Fibroblast of lung (primary cell): ENCODE results near the gene OR51A7. TPM values are rescaled to one million over a fixed set of nuclear protein-coding genes. Genes with fewer than 3 reads are reported as not detected.

Experiments
- DNase-seq, 2 donors: peaks; one replicate each; pipeline versions ENCODE4 v3.0.0 to v3.0.0-alpha.2; 2010; ENCODE audit warnings: low read depth in 2 of 2
- H2AFZ ChIP-seq: 2 replicates; pipeline ENCODE4 v1.5.1; 2012; ENCODE audit warnings: low read length, control low read depth, inconsistent platforms
- H3K27ac ChIP-seq: 2 replicates; pipeline ENCODE4 v1.5.1; 2011; ENCODE audit warnings: low read length, control low read depth; ENCODE audit not compliant: insufficient read depth
- H3K27me3 ChIP-seq: 2 replicates; pipeline ENCODE4 v1.5.1; 2011; ENCODE audit warnings: mild to moderate bottlenecking, low read length; ENCODE audit not compliant: control insufficient read depth, insufficient read depth
- H3K36me3 ChIP-seq: 2 replicates; pipeline ENCODE4 v1.5.1; 2011; ENCODE audit warnings: low read length; ENCODE audit not compliant: control insufficient read depth, insufficient read depth
- H3K4me1 ChIP-seq: 2 replicates; pipeline ENCODE4 v1.5.1; 2011; ENCODE audit warnings: low read length; ENCODE audit not compliant: control insufficient read depth, insufficient read depth; ENCODE audit errors: extremely low read depth
- H3K4me2 ChIP-seq: 2 replicates; pipeline ENCODE4 v1.5.1; 2011; ENCODE audit warnings: low read length, control low read depth; ENCODE audit not compliant: insufficient read depth; ENCODE audit errors: extremely low read depth
- H3K4me3 ChIP-seq, 4 experiments: fragments of 200-600 bp in 1 of 4; sonication (generic) in 1 of 4; replicated peaks in 1 of 4; 2 replicates each; pipeline ENCODE4 v1.5.1; 2011 to 2016; ENCODE audit warnings: low read length in 4 of 4, low read depth in 3 of 4, mild to moderate bottlenecking in 3 of 4, control low read depth in 2 of 4, inconsistent platforms in 1 of 4, mixed read lengths in 1 of 4; ENCODE audit not compliant: insufficient read depth in 1 of 4; ENCODE audit errors: control extremely low read depth in 1 of 4
- H3K79me2 ChIP-seq: 2 replicates; pipeline ENCODE4 v1.5.1; 2012; ENCODE audit warnings: mild to moderate bottlenecking, low read length, inconsistent platforms; ENCODE audit not compliant: control insufficient read depth, insufficient read depth
- H3K9ac ChIP-seq: 2 replicates; pipeline ENCODE4 v1.5.1; 2011; ENCODE audit warnings: mild to moderate bottlenecking, low read length, control low read depth; ENCODE audit not compliant: insufficient read depth
- H3K9me3 ChIP-seq: 2 replicates; pipeline ENCODE4 v1.5.1; 2012; ENCODE audit warnings: low read depth, low read length; ENCODE audit not compliant: control insufficient read depth, insufficient read depth
- H4K20me1 ChIP-seq: 2 replicates; pipeline ENCODE4 v1.5.1; 2011; ENCODE audit warnings: low read length; ENCODE audit not compliant: control insufficient read depth, insufficient read depth; ENCODE audit errors: extremely low read depth
- EZH2 ChIP-seq: IDR thresholded peaks from 2 replicates; pipeline ENCODE4 v1.5.1; 2012; ENCODE audit warnings: low read length, control low read depth, mild to moderate bottlenecking; ENCODE audit errors: missing control alignments
- polyA plus RNA-seq, 2 donors: library from polyadenylated mRNA; depleted of rRNA in 1 of 2; stranded (reverse) in 1 of 2; unstranded in 1 of 2; fragments of >200 nt; gene quantifications; 2 replicates each; pipeline ENCODE4 v1.2.1, GENCODE V29; 2011 to 2012; ENCODE audit warnings: missing spikeins in 1 of 2
- total RNA-seq: library from RNA; depleted of rRNA; stranded (reverse); fragments of >200 nt; gene quantifications from 2 replicates; pipeline ENCODE4 v1.2.1, GENCODE V29; 2014
- TF ChIP-seq, protein P1 (sequence below), 2 donors: IDR thresholded peaks in 1 of 2; conservative IDR thresholded peaks in 1 of 2; 1 replicate in 1 of 2; 2 replicates in 1 of 2; pipeline ENCODE4 v1.5.1; 2011 to 2012; ENCODE audit warnings: low read length in 2 of 2, control low read depth in 1 of 2, inconsistent platforms in 1 of 2, low read depth in 1 of 2, mild to moderate bottlenecking in 1 of 2

OR51A7 gene
- total and polyA plus RNA-seq, 2 donors (not counting 1 experiment from before 2014, with no cell fraction given), result not detected

- no peak overlapping the region for H3K4me3 ChIP-seq
- no peak for DNase-seq
Measured at GRCh38 chr11:4865855-4866254, 37.7 kb upstream of the OR51A7 start.

GRCh38 chr11:4881188-4881587, 22.4 kb upstream of the OR51A7 start:
- Histone ChIP-seq H3K4me3 (no peak overlapping the region), H3K79me2 (no peaks in the 10 kb centered on the region), H3K9me3 (no peaks in the 10 kb centered on the region), H2AFZ (no peak overlapping the region), H3K27ac (no peak overlapping the region), H3K4me1 (no peaks in the 10 kb centered on the region), H4K20me1 (no peaks in the 10 kb centered on the region), H3K27me3 (no peaks in the 10 kb centered on the region), H3K9ac (no peak overlapping the region), H3K36me3 (no peaks in the 10 kb centered on the region), H3K4me2 (no peak overlapping the region)
- no peak for DNase-seq
- no peak for TF ChIP-seq EZH2
- TF ChIP-seq, protein P1, sequence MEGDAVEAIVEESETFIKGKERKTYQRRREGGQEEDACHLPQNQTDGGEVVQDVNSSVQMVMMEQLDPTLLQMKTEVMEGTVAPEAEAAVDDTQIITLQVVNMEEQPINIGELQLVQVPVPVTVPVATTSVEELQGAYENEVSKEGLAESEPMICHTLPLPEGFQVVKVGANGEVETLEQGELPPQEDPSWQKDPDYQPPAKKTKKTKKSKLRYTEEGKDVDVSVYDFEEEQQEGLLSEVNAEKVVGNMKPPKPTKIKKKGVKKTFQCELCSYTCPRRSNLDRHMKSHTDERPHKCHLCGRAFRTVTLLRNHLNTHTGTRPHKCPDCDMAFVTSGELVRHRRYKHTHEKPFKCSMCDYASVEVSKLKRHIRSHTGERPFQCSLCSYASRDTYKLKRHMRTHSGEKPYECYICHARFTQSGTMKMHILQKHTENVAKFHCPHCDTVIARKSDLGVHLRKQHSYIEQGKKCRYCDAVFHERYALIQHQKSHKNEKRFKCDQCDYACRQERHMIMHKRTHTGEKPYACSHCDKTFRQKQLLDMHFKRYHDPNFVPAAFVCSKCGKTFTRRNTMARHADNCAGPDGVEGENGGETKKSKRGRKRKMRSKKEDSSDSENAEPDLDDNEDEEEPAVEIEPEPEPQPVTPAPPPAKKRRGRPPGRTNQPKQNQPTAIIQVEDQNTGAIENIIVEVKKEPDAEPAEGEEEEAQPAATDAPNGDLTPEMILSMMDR (conservative IDR thresholded peaks at IDR 0.05 in 1 of 2, IDR thresholded peaks at IDR 0.05 in 1 of 2; ENCODE audit: low read depth in 1 of 2, low read length in 2 of 2), result no peak

More at GRCh38 chr11:4865855-4866254, 37.7 kb upstream of the OR51A7 start:
- no peaks in the 10 kb centered on the region for H3K9me3 ChIP-seq
- H3K9ac ChIP-seq, result no peak overlapping the region
- H3K4me1 ChIP-seq, result no peaks in the 10 kb centered on the region
- no peak overlapping the region for H2AFZ ChIP-seq
- H3K36me3 ChIP-seq, result no peaks in the 10 kb centered on the region
- H3K27me3 ChIP-seq, result no peaks in the 10 kb centered on the region
- H3K27ac ChIP-seq, result no peak overlapping the region
- no peak for TF ChIP-seq EZH2
- TF ChIP-seq, protein P1 (conservative IDR thresholded peaks at IDR 0.05 in 1 of 2, IDR thresholded peaks at IDR 0.05 in 1 of 2; ENCODE audit: low read depth in 1 of 2, low read length in 2 of 2), result no peak
- H3K79me2 ChIP-seq, result no peaks in the 10 kb centered on the region
- no peaks in the 10 kb centered on the region for H4K20me1 ChIP-seq
- no peak overlapping the region for H3K4me2 ChIP-seq

- no peaks in the 10 kb centered on the region for H4K20me1 ChIP-seq
- H3K36me3 ChIP-seq, result no peaks in the 10 kb centered on the region
- H3K27me3 ChIP-seq, result no peaks in the 10 kb centered on the region
- no peak within 1 kb of the TSS for H3K4me3 ChIP-seq
- H3K4me1 ChIP-seq, result no peaks in the 10 kb centered on the region
- no peak for TF ChIP-seq EZH2
- TF ChIP-seq, protein P1 (conservative IDR thresholded peaks at IDR 0.05 in 1 of 2, IDR thresholded peaks at IDR 0.05 in 1 of 2; ENCODE audit: low read depth in 1 of 2, low read length in 2 of 2), result no peak
- no peak within 1 kb of the TSS for H3K4me2 ChIP-seq
- DNase-seq, result peak; percentile 8 to 29
- no peaks in the 10 kb centered on the region for H3K9me3 ChIP-seq
- H3K9ac ChIP-seq, result no peak within 1 kb of the TSS
- no peak within 1 kb of the TSS for H3K27ac ChIP-seq
- no peaks in the 10 kb centered on the region for H3K79me2 ChIP-seq
- H2AFZ ChIP-seq, result no peak within 1 kb of the TSS
Measured at GRCh38 chr11:4881860-4882500, 21.6 kb upstream of the OR51A7 start, which contains the start of gene OR51T1. Gene OR51T1, plus strand, starts transcription at chr11:4881900. Its CDS starts 0 bp downstream, at chr11:4881900.
